Measurements from ENCODE around the gene MCM3.

- TF ChIP-seq POLR2AphosphoS5 (IDR thresholded peaks at IDR 0.05; ENCODE audit: low read depth, low read length) (no peak), SIN3A (IDR thresholded peaks at IDR 0.05; ENCODE audit: borderline replicate concordance, insufficient read depth, low read length) (no peak), REST (IDR thresholded peaks at IDR 0.05; ENCODE audit: insufficient read depth in 1 of 2, low read depth in 2 of 2, low read length in 2 of 2) (no peak), FOXP2 (optimal IDR thresholded peaks at IDR 0.05; ENCODE audit: borderline replicate concordance, extremely low read depth, extremely low read length, insufficient read depth) (no peak)
Observed at GRCh38 chr6:52317841-52318581, 33.5 kb upstream of the MCM3 start.

Data from PFSK-1 (cell line).